ENCODE results near the gene PLCL2.
A peak's percentile ranks its signal among the peaks of the same experiment; 100 is the strongest.

PLCL2 gene

GRCh38 chr3:17044855-17045254 lies 160.1 kb downstream of the PLCL2 start:
- DNase-seq (ENCODE audit: low spot score), result no peak

DNA sequence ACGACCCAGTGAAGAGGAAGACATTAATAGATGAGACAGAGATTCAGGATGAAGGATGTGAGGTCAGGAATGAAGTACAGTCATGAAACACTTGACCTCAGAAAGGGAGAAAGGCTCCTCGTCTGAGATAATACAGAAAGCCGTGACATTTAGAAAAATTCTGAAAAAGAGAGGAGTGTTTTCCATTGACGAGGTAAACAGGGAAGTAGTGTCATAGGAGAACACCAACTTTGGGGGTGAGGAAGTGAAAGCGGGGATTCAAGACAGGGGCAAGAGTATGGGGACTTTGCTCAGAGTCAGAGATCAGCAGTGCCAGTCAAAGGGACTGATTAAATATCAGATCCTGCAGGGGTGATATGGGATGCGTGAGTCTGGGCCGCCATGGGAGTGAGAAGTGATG lies 160.9 kb downstream of the PLCL2 start:
- DNase-seq (ENCODE audit: low spot score), result no peak

DNA sequence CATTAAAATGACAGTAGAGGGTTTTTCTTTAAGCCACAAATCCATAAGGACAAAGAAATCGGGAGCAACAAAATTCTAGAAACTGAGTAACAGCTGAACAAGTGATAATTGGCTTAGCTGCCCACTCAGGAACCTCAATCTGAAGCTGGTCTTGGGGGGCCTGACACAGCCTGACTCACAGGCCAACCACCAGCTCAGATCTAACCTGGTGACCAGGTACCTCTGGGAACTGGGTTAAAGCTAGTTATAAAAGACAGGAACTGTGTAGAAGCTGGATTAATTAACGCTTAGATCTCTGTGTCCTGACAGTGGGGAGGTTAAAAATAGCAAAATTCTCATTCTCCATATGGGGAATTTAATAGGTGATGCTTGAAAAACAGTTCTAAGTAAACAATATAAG lies 161.9 kb downstream of the PLCL2 start:
- DNase-seq (ENCODE audit: low spot score), result no peak

DNA sequence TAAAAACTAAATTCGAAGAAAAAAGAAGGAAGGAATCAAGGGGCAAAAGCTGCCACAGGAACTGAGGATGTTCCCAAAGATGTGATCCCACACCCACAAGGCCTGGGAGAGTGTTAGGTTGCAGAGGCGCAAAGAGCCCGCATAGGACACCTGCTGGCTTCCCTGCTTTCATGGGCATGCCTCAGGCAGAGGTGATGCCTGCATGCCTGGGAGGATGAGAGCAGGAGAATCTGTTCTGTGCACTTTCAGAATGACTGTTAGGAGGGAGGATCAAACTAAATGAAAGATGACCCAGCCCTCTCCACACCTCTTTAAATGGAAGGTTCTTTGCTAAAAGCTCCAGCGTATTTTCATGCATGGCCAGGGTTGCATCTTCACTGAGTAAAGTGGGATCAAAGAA lies 162.4 kb downstream of the PLCL2 start:
- no peak for DNase-seq (ENCODE audit: low spot score)

DNA sequence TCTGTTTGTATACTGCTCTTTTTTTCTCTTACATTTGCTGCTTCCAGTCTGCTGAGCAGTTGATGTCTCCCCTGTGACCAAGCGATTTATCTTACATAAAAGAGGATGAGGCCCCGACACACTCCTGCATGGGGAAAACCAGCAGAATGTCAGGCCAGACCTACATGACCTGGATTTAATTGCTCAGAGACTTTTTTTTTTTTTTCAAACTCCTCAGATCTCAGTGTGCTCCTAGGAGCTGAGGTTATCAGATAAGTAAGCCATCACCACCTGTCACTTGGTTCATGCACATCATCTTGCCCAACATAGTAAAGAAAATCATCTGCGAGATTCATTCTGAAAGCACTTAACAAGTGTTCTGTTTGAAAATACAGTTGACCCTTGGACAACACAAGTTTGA lies 163.1 kb downstream of the PLCL2 start:
- no peak for DNase-seq (ENCODE audit: low spot score)

DNA sequence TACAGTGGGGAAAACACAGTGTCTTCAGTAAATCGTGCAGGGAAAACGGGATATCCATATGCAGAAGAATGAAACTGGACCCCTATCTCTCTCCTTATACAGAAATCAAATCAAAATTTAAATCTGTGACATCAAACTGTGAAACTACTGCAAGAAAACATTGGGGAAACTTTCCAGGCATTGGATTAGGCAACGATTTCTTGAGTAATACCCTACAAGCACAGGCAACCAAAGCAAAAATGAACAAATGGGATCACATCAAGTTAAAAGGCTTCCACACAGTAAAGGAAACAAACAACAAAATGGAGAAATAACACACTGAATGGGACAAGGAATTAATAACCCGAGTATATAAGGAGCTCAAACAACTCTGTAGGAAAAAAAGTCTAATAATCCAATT lies 165.3 kb downstream of the PLCL2 start:
- no peak for DNase-seq (ENCODE audit: low spot score)

DNA sequence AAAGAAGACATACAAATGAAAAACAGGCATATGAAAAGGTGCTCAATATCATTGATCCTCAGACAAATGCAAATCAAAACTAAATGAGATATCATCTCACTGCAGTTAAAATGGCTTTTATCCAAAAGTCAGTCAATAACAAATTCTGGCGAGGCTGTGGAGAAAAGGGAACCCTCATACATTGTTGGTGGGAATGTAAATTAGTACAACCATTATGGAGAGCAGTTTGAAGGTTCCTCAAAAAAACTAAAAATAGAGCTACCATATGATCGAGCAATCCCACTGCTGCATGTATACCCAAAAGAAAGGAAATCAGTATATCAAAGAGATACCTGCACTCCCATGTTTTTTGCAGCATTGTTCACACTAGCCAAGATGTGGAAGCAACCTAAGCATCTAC lies 165.8 kb downstream of the PLCL2 start:
- no peak for DNase-seq (ENCODE audit: low spot score)

DNA sequence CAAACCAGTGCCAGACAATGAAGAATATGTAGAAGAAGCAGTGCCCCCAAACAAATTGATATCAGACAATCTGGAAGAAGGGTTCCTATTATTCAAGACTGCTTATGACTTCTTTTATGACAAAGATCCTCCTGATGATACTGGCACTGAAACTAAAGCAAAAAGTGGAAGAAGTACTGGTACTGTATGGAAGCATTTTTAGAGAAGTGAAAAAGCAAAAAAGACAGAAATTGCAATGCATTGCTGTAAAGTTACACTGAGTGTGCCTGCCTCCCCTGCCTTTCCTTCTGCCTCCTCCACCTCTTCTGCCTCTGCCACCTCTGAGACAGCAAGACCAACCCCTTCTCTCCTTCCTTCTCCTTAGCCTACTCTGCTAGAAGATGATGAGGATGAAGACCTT lies 167.6 kb downstream of the PLCL2 start:
- no peak for DNase-seq (ENCODE audit: low spot score)

DNA sequence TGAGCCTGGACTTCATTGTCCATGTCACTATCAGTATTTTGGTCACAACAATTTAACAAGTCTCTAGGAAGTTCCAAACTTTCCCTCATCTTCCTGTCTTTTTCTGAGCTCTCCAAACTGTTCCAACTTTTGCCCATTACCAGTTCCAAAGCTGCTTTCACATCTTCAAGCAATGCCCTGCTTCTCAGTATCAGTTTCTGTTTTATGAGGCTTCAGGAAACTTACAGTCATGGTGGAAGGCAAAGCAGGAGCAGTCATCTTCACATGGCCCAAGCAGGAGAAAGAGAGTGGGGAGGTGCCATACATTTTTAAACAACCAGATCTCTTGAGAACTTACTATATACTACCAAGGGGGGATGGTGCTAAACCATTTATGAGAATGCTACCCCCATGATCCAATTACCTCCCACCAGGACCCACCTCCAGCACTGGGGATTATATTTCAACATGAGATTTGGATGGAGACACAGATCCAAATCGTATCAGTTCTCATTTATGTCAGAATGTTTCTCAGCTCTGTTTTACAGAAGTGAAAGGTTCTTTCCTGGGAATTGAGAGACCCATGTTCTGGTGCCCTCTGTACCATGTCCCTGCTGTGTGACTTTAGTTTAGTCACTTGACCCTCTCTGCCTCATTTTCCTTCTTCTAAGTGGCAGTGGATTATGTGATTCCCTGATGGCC lies 169.7 kb downstream of the PLCL2 start:
- no peak for DNase-seq (ENCODE audit: low spot score)

DNA sequence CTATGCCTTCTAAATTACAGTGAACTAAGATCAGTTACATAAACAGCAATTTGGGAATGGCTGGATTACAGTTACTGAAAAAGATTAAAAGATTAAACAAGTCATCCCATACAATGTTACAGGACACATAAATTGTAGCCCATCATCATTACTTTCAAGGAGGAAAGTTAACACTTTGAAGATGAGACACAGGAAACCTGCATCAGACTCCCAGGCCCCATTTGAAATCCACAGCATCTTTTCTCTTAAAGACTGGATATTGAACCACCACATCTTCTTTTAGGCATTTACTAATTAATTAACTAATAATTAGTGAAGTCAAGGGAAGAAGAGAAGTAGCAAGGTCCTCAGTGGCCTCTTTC lies 170.2 kb downstream of the PLCL2 start:
- no peak for DNase-seq (ENCODE audit: low spot score)

GRCh38 chr3:17055374-17056276 lies 170.9 kb downstream of the PLCL2 start:
- DNase-seq (ENCODE audit: low spot score), result no peak

GRCh38 chr3:17057321-17057720 lies 172.6 kb downstream of the PLCL2 start:
- peak; percentile 54 for DNase-seq (ENCODE audit: low spot score)

DNA sequence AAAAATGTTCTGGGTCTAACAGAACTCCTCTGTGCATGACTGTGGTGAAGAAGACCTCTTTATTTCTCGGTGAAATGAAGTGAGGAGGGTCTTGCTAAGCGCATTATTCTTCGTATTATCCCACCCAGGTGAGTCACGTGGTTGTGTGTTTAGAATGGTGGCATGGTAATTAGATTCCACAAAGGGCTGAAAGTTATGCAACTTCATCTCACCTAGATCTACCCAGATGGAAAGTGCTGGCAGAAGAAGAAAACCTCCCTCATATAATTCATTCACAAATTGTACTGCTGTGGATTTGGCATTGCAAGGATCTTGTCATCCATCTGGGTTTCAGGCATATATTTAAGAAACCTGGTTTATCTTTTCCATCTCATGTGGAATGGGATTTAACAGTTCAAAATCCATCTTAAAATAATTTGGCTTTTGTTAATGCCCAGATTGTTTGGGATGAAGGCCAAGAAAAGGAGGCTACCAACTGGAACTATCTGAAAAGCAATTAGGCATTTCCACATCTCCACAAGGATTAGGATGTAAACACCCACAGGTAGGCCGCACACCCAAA lies 175.3 kb downstream of the PLCL2 start:
- no peak for DNase-seq (ENCODE audit: low spot score)

DNA sequence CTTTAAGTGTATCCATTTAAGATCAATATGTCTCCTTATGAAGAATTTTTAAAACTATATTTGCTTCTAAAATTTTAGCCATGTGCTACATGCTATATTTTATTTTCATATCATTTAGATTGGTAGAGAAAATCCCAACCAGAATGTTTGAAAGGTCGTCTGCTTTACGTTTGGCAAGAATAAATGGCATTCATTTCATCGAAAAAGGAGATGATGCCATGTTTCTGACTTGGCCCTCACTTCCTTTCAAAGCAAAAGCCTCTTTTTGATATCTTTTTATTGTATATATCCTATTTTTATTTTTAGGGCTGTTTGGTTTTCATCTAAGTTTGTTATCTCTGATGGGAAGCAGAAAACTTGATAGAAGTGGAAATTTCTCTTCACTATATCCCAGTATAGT lies 176.2 kb downstream of the PLCL2 start:
- DNase-seq (ENCODE audit: low spot score), result no peak

GRCh38 chr3:17062736-17063135 lies 178.0 kb downstream of the PLCL2 start:
- DNase-seq (ENCODE audit: low spot score), result no peak

DNA sequence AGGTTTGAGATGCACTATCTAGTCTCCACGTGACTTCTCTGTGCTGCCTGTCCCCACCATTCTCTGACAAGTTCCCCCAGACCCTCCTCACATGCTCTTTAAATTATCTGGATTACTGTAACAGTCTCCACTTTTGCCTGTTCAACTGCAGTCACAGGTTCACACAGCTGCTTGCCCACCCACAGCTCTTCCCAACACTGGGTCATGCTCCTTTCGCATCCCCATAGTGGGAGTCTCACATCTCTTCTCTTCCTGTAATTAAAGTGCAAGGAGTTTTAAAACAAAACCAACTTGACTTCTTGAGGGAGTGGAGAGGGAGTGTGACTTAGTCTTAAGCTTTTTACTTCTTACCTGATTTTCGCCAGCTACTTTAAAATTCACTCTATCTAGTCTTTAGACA lies 178.8 kb downstream of the PLCL2 start:
- DNase-seq (ENCODE audit: low spot score), result no peak

DNA sequence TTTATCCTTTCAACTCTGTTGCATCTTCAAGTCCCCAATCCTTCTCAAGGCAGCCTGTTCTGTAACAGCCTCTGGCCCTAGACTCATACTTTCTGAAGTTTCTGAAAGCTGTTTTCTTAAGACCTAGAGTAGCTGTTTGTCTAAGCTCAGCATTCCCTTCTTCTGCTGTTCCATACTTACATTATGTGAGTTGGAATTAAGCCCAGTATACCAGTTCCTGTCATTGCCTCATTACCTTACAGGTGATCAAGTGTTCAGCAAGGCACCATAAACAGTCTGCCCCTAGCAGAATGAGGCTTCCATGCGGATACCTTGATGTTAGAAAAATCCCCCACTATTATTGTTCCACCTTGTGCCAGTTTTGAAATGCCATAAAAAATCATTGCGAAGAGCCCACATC lies 180.6 kb downstream of the PLCL2 start:
- no peak for DNase-seq (ENCODE audit: low spot score)

DNA sequence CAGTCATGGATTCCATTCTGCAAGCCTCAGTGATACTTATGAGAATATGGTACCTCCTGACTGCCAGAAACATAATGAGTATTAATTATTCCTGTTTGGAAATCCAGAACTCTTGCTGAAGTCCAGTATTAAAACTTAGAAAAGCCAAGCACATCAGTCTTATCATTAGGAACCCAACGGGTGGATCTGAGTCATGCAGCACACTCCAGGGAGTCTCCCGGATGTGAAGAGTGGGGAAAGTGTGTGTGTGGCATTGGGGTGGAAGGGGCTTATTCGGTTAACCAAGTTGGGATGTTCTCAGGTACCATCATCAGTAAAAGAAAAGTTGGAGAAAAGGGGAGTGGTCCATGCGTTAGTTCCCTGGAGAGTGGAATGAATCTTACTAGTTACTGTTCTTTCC lies 181.1 kb downstream of the PLCL2 start:
- no peak for DNase-seq (ENCODE audit: low spot score)

- DNase-seq (ENCODE audit: low spot score), result no peak
Observed at GRCh38 chr3:17069754-17070153, 185.0 kb downstream of the PLCL2 start.

GRCh38 chr3:17070161-17070959 lies 185.6 kb downstream of the PLCL2 start:
- DNase-seq (ENCODE audit: low spot score), result no peak

GRCh38 chr3:17074559-17074958 lies 189.8 kb downstream of the PLCL2 start:
- no peak for DNase-seq (ENCODE audit: low spot score)

DNA sequence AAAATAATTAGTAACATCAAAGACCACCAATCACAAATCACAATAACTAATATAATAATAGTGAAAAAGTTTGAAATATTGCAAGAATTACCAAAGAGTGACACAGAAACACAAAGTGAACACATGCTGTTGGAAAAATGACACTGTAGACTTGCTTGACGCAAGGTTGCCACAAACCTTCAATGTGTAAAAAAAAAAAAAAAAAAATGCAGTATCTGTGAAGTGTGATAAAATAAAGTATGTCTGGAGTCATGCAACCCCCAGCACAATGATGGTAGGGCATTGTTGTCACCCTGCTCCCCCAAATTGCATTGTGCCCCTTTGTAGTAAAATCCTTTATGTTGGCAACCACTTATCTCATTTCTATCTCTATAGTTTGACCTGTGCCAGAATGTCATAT lies 190.6 kb downstream of the PLCL2 start:
- DNase-seq (ENCODE audit: low spot score), result no peak

DNA sequence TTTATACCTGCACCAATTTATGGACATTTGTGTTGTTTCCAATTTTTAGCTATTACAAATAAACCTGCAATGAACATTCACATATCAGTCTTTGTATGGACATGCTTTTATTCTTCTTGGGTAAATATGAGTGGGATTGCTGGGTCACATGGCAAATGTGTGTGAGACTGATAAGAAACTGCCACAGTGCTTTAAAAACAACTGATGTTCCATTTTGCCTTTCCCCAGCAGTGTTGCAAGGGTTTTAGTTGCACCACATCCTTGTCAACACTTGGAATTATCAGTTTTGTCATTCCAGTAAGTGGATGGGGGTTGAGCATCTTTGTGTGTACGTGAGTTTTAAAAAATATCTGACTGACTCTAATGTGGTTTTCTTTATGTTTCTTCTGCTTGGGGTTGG lies 191.2 kb downstream of the PLCL2 start:
- no peak for DNase-seq (ENCODE audit: low spot score)
